HG03442 (cell line): Measurements from ENCODE around the gene DCAF11.

Source experiments
- ATAC-seq: cut with Tn5 transposase; IDR thresholded peaks from one replicate; pipeline ENCODE4 v1.9.1; 2021; ENCODE audit warnings: mild to moderate bottlenecking, moderate library complexity; ENCODE audit not compliant: unreplicated experiment

Gene DCAF11

GRCh38 chr14:24116128-24116814, 1.7 kb downstream of the DCAF11 start:
- no peak for ATAC-seq

- ATAC-seq, result no peak
These were observed 2.6 kb downstream of the DCAF11 start for GRCh38 chr14:24117179-24117578.

GRCh38 chr14:24119691-24120090, 5.1 kb downstream of the DCAF11 start:
- no peak for ATAC-seq

- ATAC-seq, result no peak
These were observed 6.6 kb downstream of the DCAF11 start for GRCh38 chr14:24121210-24121609.

- no peak for ATAC-seq
These were observed 7.8 kb downstream of the DCAF11 start for GRCh38 chr14:24122416-24122815.

- ATAC-seq, result no peak
These were observed 8.3 kb downstream of the DCAF11 start for GRCh38 chr14:24122898-24123297.

- peak; percentile 42 for ATAC-seq
These were observed 9.1 kb downstream of the DCAF11 start for GRCh38 chr14:24123424-24124417.

GRCh38 chr14:24126939-24127338, 12.4 kb downstream of the DCAF11 start:
- no peak for ATAC-seq

- ATAC-seq, result no peak
These were observed 13.1 kb downstream of the DCAF11 start for GRCh38 chr14:24127673-24128072.

- no peak for ATAC-seq
These were observed 14.9 kb downstream of the DCAF11 start for GRCh38 chr14:24129410-24129998.

GRCh38 chr14:24130380-24130716, 15.8 kb downstream of the DCAF11 start, which contains the start of gene FITM1:
Gene FITM1 (plus strand): TSS chr14:24130659. CDS start chr14:24131564, 905 bp downstream.
- no peak for ATAC-seq

GRCh38 chr14:24130717-24131548, 16.4 kb downstream of the DCAF11 start:
- ATAC-seq, result no peak

- ATAC-seq, result no peak
These were observed 17.0 kb downstream of the DCAF11 start for GRCh38 chr14:24131549-24131966.

GRCh38 chr14:24132061-24132685, 17.6 kb downstream of the DCAF11 start:
- ATAC-seq, result no peak

- no peak for ATAC-seq
These were observed 18.4 kb downstream of the DCAF11 start for GRCh38 chr14:24132976-24133375.

GRCh38 chr14:24133735-24134134, 19.2 kb downstream of the DCAF11 start:
- no peak for ATAC-seq

GRCh38 chr14:24135584-24135833, 20.9 kb downstream of the DCAF11 start:
- no peak for ATAC-seq

- ATAC-seq, result peak; percentile 80
These were observed 21.5 kb downstream of the DCAF11 start, which contains the start of gene PSME1 for GRCh38 chr14:24135834-24136683. Gene PSME1 (plus strand): TSS chr14:24136194. CDS start chr14:24136263, 69 bp downstream.
